HG03460 (cell line): ENCODE results near the gene TRAPPC12.
"Not testable (repeated sequence)": the region's sequence is repeated elsewhere in the genome, so short reads cannot be mapped to it uniquely, and the experiment has no call there.

Experiments used
- ATAC-seq: cut with Tn5 transposase; IDR thresholded peaks from one replicate; pipeline ENCODE4 v1.9.1; 2021; ENCODE audit not compliant: unreplicated experiment

Gene TRAPPC12

GRCh38 chr2:3483227-3483985 lies 103.9 kb downstream of the TRAPPC12 start:
- ATAC-seq, result no peak

- ATAC-seq, result no peak
Measured at GRCh38 chr2:3483986-3484960, 104.8 kb downstream of the TRAPPC12 start.

- ATAC-seq, result no peak
Measured at GRCh38 chr2:3485166-3485565, 105.7 kb downstream of the TRAPPC12 start.

GRCh38 chr2:3486047-3487027 lies 106.8 kb downstream of the TRAPPC12 start:
- ATAC-seq, result no peak

- no peak for ATAC-seq
Measured at GRCh38 chr2:3487028-3487425, 107.5 kb downstream of the TRAPPC12 start.

- no peak for ATAC-seq
Measured at GRCh38 chr2:3487432-3487831, 107.9 kb downstream of the TRAPPC12 start.

- ATAC-seq, result no peak
Measured at GRCh38 chr2:3488061-3488531, 108.6 kb downstream of the TRAPPC12 start.

GRCh38 chr2:3488855-3489763 lies 109.6 kb downstream of the TRAPPC12 start:
- no peak for ATAC-seq

- no peak for ATAC-seq
Measured at GRCh38 chr2:3489764-3490115, 110.2 kb downstream of the TRAPPC12 start.

- ATAC-seq, result no peak
Measured at GRCh38 chr2:3490191-3491170, 111.0 kb downstream of the TRAPPC12 start.

GRCh38 chr2:3491306-3491705 lies 111.8 kb downstream of the TRAPPC12 start:
- no peak for ATAC-seq

GRCh38 chr2:3491716-3492474 lies 112.4 kb downstream of the TRAPPC12 start:
- no peak for ATAC-seq

GRCh38 chr2:3492475-3492787 lies 112.9 kb downstream of the TRAPPC12 start:
- ATAC-seq, result not testable (repeated sequence)

- ATAC-seq, result no peak
Measured at GRCh38 chr2:3492951-3493614, 113.6 kb downstream of the TRAPPC12 start.

- no peak for ATAC-seq
Measured at GRCh38 chr2:3493615-3494007, 114.1 kb downstream of the TRAPPC12 start.

- no peak for ATAC-seq
Measured at GRCh38 chr2:3494984-3495666, 115.6 kb downstream of the TRAPPC12 start.

- ATAC-seq, result not testable (repeated sequence)
Measured at GRCh38 chr2:3496708-3497080, 117.2 kb downstream of the TRAPPC12 start.
